ENCODE data around the gene APOA4.

The APOA4 gene

DNA sequence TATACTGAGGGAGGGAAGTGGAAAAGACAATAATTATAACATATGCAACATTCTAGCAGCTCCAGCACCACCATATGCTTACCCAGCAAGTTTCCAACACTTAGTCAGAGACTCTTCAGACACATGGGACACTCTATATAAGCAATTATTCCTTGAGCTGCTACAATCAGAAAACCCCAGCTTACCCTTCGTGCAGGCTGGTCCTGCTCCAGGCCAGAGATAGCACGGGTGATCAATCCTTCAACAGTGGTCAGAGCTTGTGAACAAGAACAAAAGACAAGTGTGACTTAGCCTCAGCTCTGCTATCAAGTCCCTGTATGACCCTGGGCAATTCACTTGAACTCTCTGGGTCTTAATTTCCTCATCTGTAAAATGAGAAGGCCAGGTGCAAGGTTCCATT lies 36.8 kb downstream of the APOA4 start:
- no peak for DNase-seq (ENCODE audit: extremely low read depth in 1 of 2, low read depth in 1 of 2)

DNA sequence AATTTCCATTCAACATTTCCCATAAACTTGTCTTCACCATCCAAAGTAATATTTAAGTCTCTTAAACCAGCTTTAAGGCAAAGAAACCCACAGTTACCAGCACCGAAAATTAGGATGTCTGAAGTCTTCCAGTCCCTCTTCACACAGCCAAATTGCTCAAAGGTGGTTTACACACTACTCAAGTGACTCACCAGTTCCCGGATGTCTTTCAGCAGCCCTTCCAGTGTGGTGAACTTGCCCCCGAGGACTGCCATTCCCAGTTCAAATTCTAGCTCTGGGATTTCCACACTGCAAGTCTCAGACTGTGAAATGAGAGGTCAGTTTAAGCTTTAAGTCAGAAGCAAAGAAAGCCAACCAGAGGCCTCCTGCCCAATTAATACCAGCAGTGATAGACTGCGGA lies 40.4 kb downstream of the APOA4 start:
- DNase-seq (ENCODE audit: extremely low read depth in 1 of 2, low read depth in 1 of 2) = no peak

- no peak for DNase-seq (ENCODE audit: extremely low read depth in 1 of 2, low read depth in 1 of 2)
Observed at GRCh38 chr11:116778556-116778955, 44.5 kb downstream of the APOA4 start.

- DNase-seq (ENCODE audit: extremely low read depth in 1 of 2, low read depth in 1 of 2) = no peak
Observed at GRCh38 chr11:116777056-116777455, 46.0 kb downstream of the APOA4 start.

GRCh38 chr11:116776522-116776984 lies 46.6 kb downstream of the APOA4 start:
- DNase-seq (ENCODE audit: extremely low read depth in 1 of 2, low read depth in 1 of 2) = no peak

GRCh38 chr11:116775975-116776374 lies 47.1 kb downstream of the APOA4 start:
- DNase-seq (ENCODE audit: extremely low read depth in 1 of 2, low read depth in 1 of 2) = no peak

GRCh38 chr11:116774661-116775060 lies 48.4 kb downstream of the APOA4 start:
- DNase-seq (ENCODE audit: extremely low read depth in 1 of 2, low read depth in 1 of 2) = no peak

DNA sequence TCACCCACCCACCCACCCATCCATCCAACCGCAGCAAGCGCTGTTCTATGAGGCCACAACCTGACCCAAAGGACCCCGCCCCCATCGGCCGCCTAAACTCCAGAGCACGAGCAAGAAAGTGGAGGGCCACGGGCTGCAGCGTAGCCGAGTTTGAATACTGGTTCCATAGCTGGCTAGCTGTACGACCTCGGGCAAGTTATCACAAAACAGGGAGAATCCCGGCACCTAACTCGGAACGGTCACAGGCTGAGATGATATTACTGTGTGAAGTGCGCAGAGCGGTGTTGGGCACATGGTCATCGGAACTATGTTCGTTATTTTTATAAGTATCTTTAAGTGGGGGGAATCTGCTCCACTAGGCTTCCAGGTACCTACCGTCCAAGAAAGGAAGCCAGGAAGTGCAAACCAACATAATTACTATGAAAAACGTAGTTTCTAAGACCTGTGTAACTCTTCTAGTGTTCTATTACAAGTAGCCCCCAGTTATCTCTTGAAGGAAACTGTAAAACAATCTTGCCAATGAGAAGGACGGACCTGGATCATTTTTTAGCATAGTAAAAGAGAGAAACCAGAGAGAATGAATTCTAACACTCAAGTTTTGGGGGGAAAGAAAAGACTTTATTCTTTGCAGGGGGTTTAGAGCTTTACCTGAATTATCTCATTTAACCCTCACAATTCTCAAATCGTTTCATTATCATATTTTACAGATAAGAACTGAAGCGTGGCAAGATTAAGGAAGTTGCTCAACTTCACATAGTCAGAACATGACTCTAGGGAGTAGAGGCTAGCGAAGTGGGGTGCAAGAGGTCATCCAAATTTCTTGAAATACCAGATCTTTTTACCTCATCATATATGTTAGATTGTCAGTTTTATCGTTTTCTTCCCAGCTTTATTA lies 49.7 kb downstream of the APOA4 start:
- no peak for DNase-seq (ENCODE audit: extremely low read depth in 1 of 2, low read depth in 1 of 2)

DNA sequence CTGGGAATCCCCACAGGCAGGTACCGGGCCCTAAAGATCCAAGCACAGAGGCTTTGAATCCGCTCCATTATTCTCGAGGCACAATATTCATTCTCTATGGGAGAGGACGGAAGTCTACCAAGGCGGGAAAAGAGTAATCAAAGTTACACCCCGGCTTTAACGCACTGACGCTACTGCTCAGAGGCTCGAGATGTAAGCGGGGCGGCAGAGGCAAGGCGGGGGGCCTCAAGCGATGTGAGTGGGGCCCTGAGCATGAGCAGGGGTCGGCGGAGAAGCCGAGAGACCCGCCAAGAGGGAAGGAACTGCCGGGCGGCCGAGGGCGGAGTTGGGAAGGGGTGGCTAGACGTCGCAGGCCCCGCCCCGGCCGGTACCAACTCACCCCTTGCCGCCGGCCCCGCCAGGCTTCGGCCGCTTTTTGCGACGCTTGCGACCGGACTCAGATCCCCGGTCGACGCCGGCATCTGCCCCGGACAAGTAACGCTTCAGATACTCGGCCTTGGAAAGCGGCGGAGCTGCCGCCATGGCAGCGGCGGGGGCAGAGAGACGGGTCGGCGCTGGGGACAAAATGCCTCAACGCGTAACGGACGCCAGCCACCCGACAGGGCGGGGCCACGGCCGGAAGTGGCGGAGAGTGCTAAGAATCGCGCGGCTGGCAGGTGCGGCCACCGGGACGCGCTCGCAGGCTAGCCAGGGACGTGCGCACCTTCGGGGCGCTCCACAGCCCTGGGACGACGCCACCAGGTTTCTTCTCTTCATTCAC lies 50.5 kb downstream of the APOA4 start, which contains the start of gene BUD13:
Gene BUD13 (minus strand): TSS at position 545 of the 760 bp plus-strand sequence. CDS start 23 bp downstream, at position 522.
- DNase-seq (ENCODE audit: extremely low read depth in 1 of 2, low read depth in 1 of 2) = peak; percentile 86 to 87

GRCh38 chr11:116771935-116772334 lies 51.2 kb downstream of the APOA4 start:
- DNase-seq (ENCODE audit: extremely low read depth in 1 of 2, low read depth in 1 of 2) = no peak
